Anterior cingulate cortex (tissue), 58 donors: ENCODE measurements around the gene VWA5B1.
"Not testable (repeated sequence)": the region's sequence is repeated elsewhere in the genome, so short reads cannot be mapped to it uniquely, and the experiment has no call there.

ENCODE experiments used
- DNase-seq, 58 donors: peaks; one replicate each; lab custom pipeline; 2025; lab: John Stamatoyannopoulos, UW

VWA5B1 gene, protein sequence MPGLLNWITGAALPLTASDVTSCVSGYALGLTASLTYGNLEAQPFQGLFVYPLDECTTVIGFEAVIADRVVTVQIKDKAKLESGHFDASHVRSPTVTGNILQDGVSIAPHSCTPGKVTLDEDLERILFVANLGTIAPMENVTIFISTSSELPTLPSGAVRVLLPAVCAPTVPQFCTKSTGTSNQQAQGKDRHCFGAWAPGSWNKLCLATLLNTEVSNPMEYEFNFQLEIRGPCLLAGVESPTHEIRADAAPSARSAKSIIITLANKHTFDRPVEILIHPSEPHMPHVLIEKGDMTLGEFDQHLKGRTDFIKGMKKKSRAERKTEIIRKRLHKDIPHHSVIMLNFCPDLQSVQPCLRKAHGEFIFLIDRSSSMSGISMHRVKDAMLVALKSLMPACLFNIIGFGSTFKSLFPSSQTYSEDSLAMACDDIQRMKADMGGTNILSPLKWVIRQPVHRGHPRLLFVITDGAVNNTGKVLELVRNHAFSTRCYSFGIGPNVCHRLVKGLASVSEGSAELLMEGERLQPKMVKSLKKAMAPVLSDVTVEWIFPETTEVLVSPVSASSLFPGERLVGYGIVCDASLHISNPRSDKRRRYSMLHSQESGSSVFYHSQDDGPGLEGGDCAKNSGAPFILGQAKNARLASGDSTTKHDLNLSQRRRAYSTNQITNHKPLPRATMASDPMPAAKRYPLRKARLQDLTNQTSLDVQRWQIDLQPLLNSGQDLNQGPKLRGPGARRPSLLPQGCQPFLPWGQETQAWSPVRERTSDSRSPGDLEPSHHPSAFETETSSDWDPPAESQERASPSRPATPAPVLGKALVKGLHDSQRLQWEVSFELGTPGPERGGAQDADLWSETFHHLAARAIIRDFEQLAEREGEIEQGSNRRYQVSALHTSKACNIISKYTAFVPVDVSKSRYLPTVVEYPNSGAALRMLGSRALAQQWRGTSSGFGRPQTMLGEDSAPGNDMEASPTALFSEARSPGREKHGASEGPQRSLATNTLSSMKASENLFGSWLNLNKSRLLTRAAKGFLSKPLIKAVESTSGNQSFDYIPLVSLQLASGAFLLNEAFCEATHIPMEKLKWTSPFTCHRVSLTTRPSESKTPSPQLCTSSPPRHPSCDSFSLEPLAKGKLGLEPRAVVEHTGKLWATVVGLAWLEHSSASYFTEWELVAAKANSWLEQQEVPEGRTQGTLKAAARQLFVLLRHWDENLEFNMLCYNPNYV

DNA sequence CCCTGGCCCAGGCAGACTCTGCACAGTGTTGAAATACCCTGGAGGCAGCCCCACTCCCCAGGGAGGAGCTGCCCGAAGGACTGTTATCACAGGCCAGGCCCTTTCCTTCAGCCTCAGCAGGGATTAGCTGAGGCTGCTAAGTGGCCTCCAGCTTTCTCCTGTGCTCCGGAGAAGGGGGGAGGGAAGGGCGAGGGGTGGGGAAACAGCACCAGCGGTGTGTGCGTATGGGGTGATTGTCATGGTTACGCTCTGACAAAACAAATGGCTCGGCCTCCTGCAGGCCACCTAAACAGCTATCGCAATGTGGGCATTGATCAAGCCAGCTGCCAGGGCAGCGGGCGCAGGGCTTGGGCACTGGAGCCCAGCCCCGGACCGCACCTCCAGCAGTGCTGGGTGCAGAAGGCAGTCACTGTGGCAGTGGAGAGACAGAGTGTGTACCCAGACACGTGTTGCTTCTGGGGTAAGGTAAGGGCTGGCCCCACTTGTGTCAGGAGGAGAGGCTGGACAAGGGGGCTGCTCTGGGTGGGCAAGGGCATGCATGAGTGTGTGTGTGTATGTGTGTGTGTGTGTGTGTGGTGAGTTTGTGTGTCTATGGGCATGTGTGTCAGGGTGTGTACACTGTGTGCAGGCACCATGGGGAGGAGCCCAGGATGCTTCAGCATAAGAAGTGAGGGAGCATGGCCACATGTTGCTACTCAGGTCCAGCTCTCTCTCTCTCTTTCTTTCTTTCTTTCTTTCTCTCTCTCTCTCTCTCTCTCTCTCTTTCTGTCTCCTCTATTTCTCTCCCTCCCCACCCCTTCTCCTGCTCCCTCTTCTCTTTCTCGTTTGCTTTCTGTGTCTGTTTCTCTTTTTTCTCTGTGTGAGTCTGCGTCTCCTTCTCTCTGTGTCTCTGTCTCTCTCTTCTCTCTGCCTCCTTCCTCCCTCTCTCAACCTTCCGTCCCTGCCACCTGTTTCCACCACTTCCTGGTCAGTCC is at the start of gene VWA5B1:
Gene VWA5B1 (plus strand): TSS at position 252 of the 974 bp plus-strand sequence. CDS start 19,727 bp downstream, outside the sequence.
- no peak for DNase-seq

DNA sequence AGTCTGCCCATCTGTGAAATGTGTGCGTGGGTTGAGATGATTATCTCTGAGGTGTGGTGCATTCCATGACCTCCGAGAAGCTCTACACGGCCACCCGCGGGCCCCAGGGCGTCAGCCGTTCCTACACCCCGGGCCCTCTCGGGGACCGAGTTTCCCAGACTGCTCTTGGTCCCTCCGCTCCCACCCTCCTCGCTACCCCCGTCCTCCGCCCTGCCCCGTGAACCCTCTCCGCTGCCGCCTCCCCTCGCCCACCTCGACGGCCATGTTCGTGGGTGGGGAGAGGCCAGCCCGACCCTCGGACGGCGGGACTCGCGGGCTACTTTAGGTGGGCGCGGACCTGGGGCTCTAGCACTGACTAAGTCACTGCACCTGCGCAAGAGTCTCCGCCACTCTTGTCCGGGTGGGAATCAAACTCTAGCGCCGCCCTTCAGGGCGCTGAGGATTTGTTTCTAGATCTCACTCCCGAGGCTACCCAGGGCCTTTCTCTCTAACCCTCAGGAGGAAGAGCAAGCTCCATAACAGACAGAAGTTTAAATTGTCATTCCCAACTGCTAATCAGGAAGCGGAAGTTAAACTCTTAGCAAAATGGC is 47.7 kb upstream of the VWA5B1 start:
- DNase-seq = no peak

DNA sequence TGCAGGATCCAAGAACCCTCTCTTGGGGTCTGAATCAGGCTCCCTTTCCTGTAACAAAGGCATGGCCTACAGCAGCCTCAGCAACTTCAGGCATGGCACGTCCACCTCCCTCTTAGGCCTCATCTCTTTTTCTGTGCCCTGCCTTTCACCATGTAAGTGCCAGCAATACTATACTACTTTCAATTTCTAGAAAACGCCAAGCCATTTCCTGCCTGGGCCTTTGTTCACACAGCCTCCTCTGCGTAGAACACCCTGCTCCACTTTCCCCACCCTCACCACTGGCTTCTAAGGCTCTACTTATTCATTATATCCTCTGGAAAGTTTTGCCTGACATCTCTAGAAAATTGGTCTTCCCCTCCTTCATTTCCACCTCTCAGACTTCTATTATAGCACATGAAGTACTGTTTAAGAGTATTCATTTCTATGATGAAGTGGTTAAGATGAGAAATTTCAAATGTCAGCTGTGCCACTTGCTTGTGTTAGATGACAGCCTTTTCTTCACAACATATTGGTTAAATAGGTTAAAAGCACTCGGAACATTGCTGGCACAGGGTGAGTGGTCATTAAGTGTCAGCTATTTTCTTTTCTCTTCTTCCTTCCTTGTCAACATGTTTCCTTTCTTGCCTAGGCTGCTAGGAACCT is 41.6 kb upstream of the VWA5B1 start:
- DNase-seq = no peak

DNA sequence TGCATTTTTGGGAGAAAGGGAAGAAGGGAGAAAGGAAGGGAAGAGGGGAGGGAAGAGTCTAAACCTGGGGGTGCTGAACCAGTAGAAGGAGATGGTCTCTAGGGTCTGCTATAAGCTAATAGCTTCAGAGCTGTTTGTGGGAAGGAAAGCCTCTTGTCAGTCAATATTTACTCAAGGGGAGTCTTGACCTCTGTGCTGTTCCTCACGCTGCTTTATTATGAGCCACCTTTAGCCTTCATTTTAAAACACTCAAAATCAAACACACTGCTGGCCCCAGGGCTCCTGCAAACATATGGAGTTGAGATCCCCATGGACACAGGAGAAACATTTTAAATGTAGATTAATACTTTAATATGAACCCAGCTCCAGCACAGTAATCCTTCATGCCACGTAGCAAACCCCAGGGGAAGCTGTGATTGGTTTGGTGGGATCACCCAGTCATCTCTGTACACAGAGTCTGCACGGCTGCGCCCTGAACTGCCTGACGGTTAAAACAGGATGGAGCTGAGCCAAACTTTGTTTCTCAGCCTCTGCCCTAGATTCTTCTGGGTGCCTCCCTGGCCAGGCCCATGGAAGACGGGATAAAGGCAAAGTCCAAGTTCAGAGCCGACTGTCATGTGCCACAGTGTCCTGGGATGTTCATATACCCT is 40.2 kb upstream of the VWA5B1 start:
- DNase-seq = no peak

DNA sequence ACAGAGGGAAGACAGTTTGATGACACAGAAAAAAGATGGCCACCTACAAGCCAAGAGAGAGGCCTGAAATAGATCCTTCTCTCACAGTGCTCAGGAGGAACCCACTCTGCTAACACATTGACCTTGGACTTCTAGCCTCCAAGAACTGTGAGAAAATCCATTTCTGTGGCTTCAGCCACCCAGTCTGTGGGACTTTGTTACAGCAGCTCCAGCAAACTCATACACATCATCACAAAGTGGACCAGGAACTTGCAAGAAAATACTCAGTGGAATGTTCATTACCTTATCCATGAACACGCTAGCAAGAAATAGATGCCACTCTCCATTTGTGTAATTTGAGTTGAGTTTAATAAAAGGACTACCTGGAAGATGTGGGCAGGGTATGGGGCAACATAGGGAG is 38.1 kb upstream of the VWA5B1 start:
- DNase-seq = no peak

DNA sequence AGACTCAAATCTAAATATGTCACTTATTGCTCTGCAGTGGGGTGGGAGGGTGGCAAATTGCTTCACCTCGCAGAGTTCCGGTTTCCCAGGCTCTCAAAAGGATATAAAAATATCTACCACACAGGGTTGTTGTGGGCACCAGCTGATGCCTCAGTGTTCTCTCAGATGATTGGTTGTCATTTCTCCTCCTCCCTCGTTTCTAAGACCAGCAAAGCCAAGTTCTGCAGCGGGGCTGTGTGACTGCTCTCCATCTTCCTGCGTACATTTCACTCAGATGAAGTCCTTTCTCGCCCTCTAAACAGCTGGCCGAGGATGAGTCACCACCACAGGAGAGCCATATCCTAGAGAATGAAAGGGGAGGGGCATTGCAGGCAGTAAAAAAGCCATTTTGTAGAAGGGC is 35.0 kb upstream of the VWA5B1 start:
- peak in 30 of 58 donors; percentile 5 to 70 (median 32) for DNase-seq

DNA sequence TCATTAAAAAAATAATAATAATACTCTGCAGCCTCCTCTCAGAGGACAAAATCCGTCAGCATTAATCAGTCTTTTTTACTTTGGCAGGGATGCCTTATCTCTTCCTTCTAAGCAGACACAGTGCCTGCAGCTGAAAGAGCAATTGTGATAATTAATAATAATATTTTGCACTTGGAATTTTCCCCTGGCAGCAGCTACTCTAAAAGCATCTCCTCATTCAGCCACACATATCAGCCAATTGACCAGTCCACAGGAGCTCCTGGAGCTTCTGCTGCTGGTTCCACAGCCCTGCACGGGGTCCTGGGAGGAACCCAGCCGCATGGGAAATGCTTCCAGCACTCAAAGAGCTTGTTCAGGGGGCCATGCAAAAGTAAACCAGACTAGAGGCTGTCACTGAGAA is 31.0 kb upstream of the VWA5B1 start:
- DNase-seq = no peak

DNA sequence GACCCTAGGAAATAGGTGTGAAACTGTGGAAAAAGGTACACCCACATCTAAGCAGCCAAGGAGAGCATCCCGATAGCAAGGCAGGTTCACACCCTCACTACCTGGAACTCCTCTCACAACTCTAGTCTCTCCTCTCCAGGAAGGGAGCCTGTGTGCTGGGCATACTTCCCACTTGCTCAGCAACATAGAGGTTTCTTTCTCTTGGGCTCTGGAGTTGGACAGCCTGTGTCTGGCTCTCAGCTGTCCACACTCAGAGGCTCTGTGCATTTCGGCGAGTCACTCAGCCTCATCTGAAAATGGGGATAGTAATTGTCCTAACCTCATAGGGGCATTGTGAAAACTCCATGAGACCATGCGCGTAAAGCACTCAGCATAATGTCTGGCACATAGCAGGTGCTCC is 29.6 kb upstream of the VWA5B1 start:
- no peak for DNase-seq

DNA sequence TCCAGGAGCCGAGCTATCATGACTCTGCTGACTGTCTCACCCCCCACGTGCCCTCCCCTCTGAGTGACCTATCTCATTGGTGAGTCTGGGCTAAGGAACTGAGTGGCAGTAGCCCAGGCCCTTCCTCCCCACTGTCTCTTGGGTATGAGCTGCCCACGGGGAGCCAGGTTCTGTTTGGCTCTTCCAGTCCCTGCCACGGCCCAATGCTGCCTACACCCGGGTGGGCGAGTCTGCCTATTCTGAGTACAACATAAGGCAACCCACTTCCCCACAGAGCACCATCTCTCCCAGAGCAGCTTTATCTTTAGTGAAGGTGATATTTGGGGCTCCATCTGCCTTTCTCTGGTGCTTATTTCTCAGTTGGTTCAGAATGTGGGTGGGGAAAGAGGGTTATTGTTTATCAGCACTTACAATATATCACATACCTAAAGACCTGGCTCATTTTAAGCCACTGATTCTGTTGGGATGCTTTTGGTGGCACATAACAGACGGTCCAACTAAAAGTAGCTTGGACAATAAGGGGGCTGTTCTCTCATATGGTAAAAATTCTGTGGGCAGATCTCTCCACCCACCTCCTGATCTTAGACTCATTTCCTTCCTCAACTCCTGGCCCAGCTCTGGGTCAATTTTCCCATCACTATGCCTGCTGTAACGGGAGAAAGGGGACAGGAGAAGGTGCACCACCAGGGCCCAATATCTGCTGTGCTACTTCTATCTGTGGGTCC is 27.7 kb upstream of the VWA5B1 start:
- DNase-seq = peak in 14 of 58 donors; percentile 8 to 56 (median 24)

DNA sequence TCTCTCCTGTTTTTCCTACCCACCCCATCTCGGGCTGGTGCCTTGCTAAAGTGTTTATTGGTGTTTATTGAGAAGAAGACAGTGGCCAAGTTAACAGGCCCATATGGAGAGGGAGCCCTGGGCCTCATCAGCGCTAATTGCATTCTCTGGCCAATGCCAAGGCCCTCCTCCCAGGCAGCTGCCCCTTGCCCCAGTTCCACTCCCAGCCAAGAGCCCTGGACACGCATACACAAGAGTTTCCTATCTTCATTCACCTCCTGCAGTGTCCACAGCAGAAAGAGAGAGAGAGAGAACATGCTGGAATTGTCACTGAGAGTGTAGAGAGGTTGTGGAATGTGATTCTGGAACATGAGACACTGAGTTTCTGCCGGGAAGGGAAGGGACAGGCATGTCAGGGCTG is 25.4 kb upstream of the VWA5B1 start:
- DNase-seq = peak in 15 of 58 donors; percentile 3 to 65 (median 19)

DNA sequence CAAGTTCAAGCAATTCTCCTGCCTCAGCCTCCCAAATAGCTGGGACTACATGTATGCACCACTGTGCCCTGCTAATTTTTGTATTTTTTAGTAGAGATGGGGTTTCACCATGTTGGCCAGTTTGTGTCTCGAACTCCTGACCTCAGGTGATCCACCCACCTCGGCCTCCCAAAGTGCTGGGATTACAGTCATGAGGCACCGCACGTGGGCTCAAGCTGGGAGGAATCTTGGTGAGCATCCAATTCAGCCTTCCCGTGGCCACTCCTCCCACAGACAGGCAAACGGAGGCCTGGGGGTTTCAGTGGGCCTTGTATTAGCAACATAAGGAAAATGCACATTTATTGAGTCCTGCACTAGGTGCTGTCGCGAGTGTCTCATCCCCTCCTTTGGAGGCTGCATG is 24.5 kb upstream of the VWA5B1 start:
- DNase-seq = no peak

DNA sequence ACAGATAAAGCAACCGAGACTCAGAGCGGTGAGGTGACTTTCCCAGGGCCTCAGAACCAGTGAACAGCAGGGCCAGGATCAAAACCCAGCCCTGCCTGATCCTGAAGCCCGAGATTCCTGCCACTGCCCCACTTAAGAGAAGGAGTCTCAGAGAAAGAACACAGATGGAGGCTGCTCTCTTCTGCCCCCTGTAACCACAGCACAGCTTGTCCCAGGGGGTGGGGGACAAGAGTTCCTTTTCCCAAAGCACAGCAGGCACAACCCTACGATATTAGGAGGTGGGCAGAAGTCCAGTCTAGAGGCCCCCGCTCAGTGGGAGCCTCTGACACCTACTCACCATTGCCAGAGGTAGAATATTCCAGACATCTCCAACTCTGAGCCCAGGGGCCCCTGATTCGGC is 24.0 kb upstream of the VWA5B1 start:
- DNase-seq = no peak

DNA sequence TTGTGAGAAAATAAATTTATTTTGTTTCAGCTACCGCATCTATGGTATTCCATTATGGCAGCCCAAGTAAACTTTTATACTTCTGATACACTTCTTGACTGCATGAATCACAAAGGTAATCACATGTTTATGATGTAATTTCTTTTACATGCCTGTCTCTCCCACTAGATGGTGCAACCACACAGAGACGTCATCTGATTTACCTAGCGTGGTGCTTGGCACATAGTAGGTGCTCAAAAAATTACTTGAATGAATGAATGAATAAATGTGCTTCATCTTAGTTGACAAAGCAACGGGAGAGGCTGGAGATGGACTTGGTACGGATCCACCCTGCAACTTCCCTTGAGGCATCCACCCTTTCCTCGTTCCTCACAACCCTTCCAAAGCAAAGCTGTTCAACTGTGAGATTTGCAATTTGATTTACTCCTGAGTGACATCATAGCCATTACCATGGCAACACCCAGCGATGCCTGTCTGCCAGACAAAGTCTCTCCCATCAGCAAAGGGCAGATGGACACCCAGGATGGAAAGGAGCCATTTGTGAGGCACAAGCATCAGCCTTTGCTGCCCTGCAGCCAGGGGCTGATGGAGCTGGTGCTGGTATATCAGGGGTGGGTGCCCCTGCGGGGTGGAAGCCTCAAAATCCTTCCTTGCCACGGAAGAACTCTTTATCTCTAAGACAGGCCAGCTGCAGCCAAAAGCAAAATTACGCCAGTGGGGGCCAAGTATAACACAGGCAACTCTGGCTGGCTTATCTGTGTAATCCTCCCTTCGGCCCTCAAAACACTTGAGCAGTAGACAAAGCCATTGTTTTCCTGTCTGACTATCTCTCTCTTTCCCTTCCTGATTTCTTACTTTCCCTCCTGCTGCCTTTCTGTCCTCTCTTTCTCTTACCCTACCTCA is 18.9 kb upstream of the VWA5B1 start:
- no peak for DNase-seq

DNA sequence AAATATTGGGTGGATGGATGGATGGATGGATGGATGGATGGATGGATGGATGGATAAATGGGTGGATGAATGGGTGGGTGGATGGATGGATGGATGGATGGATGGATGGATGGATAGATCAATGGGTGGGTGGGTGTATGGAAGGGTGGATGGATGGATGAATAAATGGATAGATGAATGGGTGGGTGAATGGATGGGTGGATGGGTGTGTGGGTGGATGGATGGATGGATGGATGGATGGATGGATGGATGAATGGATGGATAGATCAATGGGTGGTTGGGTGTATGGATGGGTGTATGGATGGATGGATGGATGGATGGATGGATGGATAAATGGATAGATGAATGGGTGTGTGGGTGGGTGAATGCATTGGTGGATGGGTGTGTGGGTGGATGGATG is 17.0 kb upstream of the VWA5B1 start:
- not testable (repeated sequence) for DNase-seq

DNA sequence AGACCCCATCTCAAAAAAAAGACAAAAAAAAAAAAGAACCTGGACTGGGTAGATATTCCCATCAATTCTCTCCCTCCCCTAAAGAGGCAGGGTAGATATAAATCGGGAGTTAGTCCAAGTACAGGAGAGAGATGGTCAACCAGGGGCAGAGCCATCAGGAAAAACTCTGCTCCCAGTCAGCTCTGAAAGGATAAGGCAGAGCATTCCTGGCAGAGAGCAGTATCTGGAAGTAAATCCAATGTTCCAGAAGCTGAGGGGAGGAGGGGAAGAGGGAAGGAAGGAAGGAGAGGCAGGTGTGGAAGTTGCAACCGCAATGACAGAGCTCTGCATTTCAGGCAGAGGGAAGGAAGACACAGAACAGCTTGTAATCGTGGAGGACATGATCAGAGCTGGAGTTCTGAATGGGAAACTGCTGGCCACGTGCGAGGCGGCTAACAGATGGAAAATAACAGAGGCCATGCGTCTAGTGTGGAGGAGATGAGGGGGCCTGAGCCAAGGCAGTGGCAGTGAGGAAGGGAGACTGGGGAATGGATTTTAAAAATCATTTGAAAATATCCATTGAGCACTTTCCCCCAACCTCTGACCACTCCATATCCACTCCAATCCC is 15.3 kb upstream of the VWA5B1 start:
- DNase-seq = peak in 2 of 58 donors; percentile 4 to 20
